Adrenal gland (tissue), 12 donors: ENCODE results near the gene PAQR5. TPM values are rescaled to one million over a fixed set of nuclear protein-coding genes. Genes with fewer than 3 reads are reported as not detected.

Source experiments
- DNase-seq, 7 donors: peaks; one replicate each; pipeline ENCODE4 v3.0.0-alpha.2; 2019 to 2020
- H3K27ac ChIP-seq, 5 donors: fragments of 200-600 bp; sonication (generic) in 4 of 5; 1 replicate in 3 of 5; 2 replicates in 2 of 5; pipeline versions ENCODE4 v1.5.1 to v1.8.0; 2016 to 2020; ENCODE audit warnings: mild to moderate bottlenecking in 1 of 5
- H3K27me3 ChIP-seq: fragments of 200-600 bp; 2 replicates; pipeline ENCODE4 v1.8.0; 2021
- H3K36me3 ChIP-seq, 2 donors: fragments of 200-600 bp; replicated peaks in 1 of 2; 1 replicate in 1 of 2; 2 replicates in 1 of 2; pipeline versions ENCODE4 v1.5.1 to v1.8.0; 2018 to 2022
- H3K4me1 ChIP-seq, 2 donors: fragments of 200-600 bp; replicated peaks in 1 of 2; 1 replicate in 1 of 2; 2 replicates in 1 of 2; pipeline versions ENCODE4 v1.5.1 to v1.8.0; 2018 to 2021
- H3K4me3 ChIP-seq, 4 donors: fragments of 200-600 bp; sonication (generic) in 3 of 4; one replicate each; pipeline ENCODE4 v1.5.1; 2016 to 2018
- H3K9me3 ChIP-seq, 3 donors: fragments of 200-600 bp; sonication (generic) in 1 of 3; replicated peaks in 1 of 3; 1 replicate in 2 of 3; 2 replicates in 1 of 3; pipeline versions ENCODE4 v1.5.1 to v1.8.0; 2016 to 2021
- CTCF ChIP-seq, 6 experiments: fragments of 450-650 bp in 4 of 6; fragments of 200-600 bp in 2 of 6; sonication (generic) in 1 of 6; IDR thresholded peaks; 1 replicate in 5 of 6; 2 replicates in 1 of 6; pipeline versions ENCODE4 v1.5.1 to v1.8.0; 2016 to 2021; ENCODE audit warnings: antibody characterized with exemption in 6 of 6, mild to moderate bottlenecking in 2 of 6, moderate library complexity in 1 of 6
- POLR2A ChIP-seq, 2 donors: fragments of 450-650 bp; IDR thresholded peaks; one replicate each; pipeline ENCODE4 v1.6.1; 2017; ENCODE audit warnings: antibody characterized with exemption in 2 of 2, mild to moderate bottlenecking in 2 of 2, moderate library complexity in 1 of 2
- WGBS, 4 donors: extraction: QIAGEN DNeasy Blood & Tissue Kit in 2 of 4; methylation state at CpG; one replicate each; pipeline versions ENCODE4 v1.1.5 to v1.1.7; 2013 to 2017; 5-methylcytosine and 5-hydroxymethylcytosine counted together
- intact Hi-C, 2 donors: fragments of 100-400 bp; cut with DNase I; formaldehyde crosslinking; loops; one replicate each; pipeline versions ENCODE4 v1.14.1 to v1.15.0; 2022 to 2023
- polyA plus RNA-seq, 3 donors: library from polyadenylated mRNA; stranded (reverse); fragments of 200-250 nt in 2 of 3; fragments of 350-450 nt in 1 of 3; fragmentation: Illumina TruSeq in 1 of 3; extraction: RNeasy Lipid Tissue Mini Kit (QIAGEN cat#74804) in 1 of 3; gene quantifications; one replicate each; pipeline ENCODE4 v1.2.3, GENCODE V29; 2013 to 2014
- total RNA-seq, 9 donors: library from RNA; depleted of rRNA in 4 of 9; stranded (reverse); fragments of >200 nt in 4 of 9; fragments of 120-200 nt in 1 of 9; fragmentation: NEBNext Ultra II Directional in 1 of 9; extraction: Animal tissue kit (Norgen Biotek cat#: 25700) in 1 of 9; gene quantifications; one replicate each; pipeline versions ENCODE4 v1.1.0 to v1.2.4, GENCODE V29; 2013 to 2023
- donor health status: healthy with polysubstance abuse.
- donor health status: Bipolar disorder and iron deficiency.
- donor health status: DM: yes; HTN: yes; CAD: no.
- donor health status: DM: no; HTN: no; CAD: no.
- donor health status: DM: no; HTN: no; CAD: no.
- donor health status: DM: yes; HTN: yes; CAD: no.

Gene PAQR5
- total and polyA plus RNA-seq, 12 donors = 11.7 to 78.2 (median 39.7) TPM

- TF ChIP-seq CTCF (IDR thresholded peaks at IDR 0.05) (no peak), POLR2A (IDR thresholded peaks at IDR 0.05) (no peak)
- Histone ChIP-seq H3K4me1 (peaks cover 10 to 12% of the 10 kb centered on the region in 2 donors), H3K27me3 (no peaks in the 10 kb centered on the region), H3K36me3 (no peaks in the 10 kb centered on the region), H3K9me3 (no peaks in the 10 kb centered on the region), H3K27ac (no peak overlapping the region), H3K4me3 (no peak overlapping the region)
- WGBS, 4 donors = 79 to 85% (median 83%) methylated on average over 5 of the region's 5 CpGs
- intact Hi-C loops = no loop called here
- DNase-seq = peak in 1 of 7 donors; percentile 6
Measured at GRCh38 chr15:69317392-69317841, 18.7 kb downstream of the PAQR5 start.

GRCh38 chr15:69318033-69318432 is 19.3 kb downstream of the PAQR5 start:
- H3K4me3 ChIP-seq = no peak overlapping the region
- H3K9me3 ChIP-seq = no peaks in the 10 kb centered on the region
- no peaks in the 10 kb centered on the region for H3K27me3 ChIP-seq
- H3K4me1 ChIP-seq = peaks cover 10 to 12% of the 10 kb centered on the region in 2 donors
- 94 to 96% (median 94%) methylated on average over 7 of the region's 7 CpGs for WGBS, 4 donors
- peak in 2 of 7 donors; percentile 11 to 40 for DNase-seq
- H3K27ac ChIP-seq = no peak overlapping the region
- TF ChIP-seq POLR2A (IDR thresholded peaks at IDR 0.05) (no peak), CTCF (IDR thresholded peaks at IDR 0.05) (no peak)
- H3K36me3 ChIP-seq = no peaks in the 10 kb centered on the region
- intact Hi-C loops = no loop called here

GRCh38 chr15:69319384-69320375 is 21.0 kb downstream of the PAQR5 start:
- Histone ChIP-seq H3K27ac (no peak overlapping the region), H3K4me3 (no peak overlapping the region), H3K27me3 (no peaks in the 10 kb centered on the region), H3K4me1 (peaks cover 10 to 12% of the 10 kb centered on the region in 2 donors), H3K9me3 (no peaks in the 10 kb centered on the region), H3K36me3 (no peaks in the 10 kb centered on the region)
- 74 to 89% (median 80%) methylated on average over 13 to 19 of the region's 19 CpGs for WGBS, 4 donors
- intact Hi-C loops = no loop called here
- TF ChIP-seq CTCF (IDR thresholded peaks at IDR 0.05) (no peak), POLR2A (IDR thresholded peaks at IDR 0.05) (no peak)
- DNase-seq = peak in 1 of 7 donors; percentile 16

GRCh38 chr15:69320977-69321554 is 22.4 kb downstream of the PAQR5 start:
- H3K4me1 ChIP-seq = peaks cover 1 to 2% of the 10 kb centered on the region in 2 donors
- intact Hi-C loops = no loop called here
- H3K27ac ChIP-seq = peak overlapping the region in 1 of 5 donors; percentile 7
- no peak for DNase-seq
- 35 to 52% (median 47%) methylated on average over 7 of the region's 7 CpGs for WGBS, 4 donors
- H3K9me3 ChIP-seq = no peaks in the 10 kb centered on the region
- no peak for TF ChIP-seq CTCF (IDR thresholded peaks at IDR 0.05)
- no peak for TF ChIP-seq POLR2A (IDR thresholded peaks at IDR 0.05)
- H3K36me3 ChIP-seq = no peaks in the 10 kb centered on the region
- H3K4me3 ChIP-seq = no peak overlapping the region
- H3K27me3 ChIP-seq = no peaks in the 10 kb centered on the region
